Keratinocyte (primary cell): ENCODE results near the gene SMC1B. TPM values are rescaled to one million over a fixed set of nuclear protein-coding genes. Genes with fewer than 3 reads are reported as not detected.

Source experiments
- DNase-seq: peaks from one replicate; pipeline ENCODE4 v3.0.0-alpha.2; 2011; ENCODE audit warnings: low read depth, missing footprints, low spot score
- FAIRE-seq: peaks from 2 replicates; lab custom pipeline; 2011; peaks lifted over from hg19 to GRCh38; lab: Jason Lieb, UNC
- H2AFZ ChIP-seq: 2 replicates; pipeline ENCODE4 v1.6.0; 2012; ENCODE audit warnings: low read length, control low read depth, inconsistent platforms; ENCODE audit not compliant: control insufficient read depth
- H3K27ac ChIP-seq: 2 replicates; pipeline ENCODE4 v1.5.1; 2011; ENCODE audit warnings: low read length; ENCODE audit not compliant: control insufficient read depth, insufficient read depth
- H3K27me3 ChIP-seq: 3 replicates; pipeline ENCODE4 v1.6.0; 2011; ENCODE audit warnings: low read length; ENCODE audit not compliant: control insufficient read depth, insufficient read depth; ENCODE audit errors: extremely low read depth
- H3K36me3 ChIP-seq, 2 experiments: 2 replicates in 1 of 2; 3 replicates in 1 of 2; pipeline ENCODE4 v1.5.1; 2011; ENCODE audit warnings: low read length in 2 of 2, mild to moderate bottlenecking in 1 of 2; ENCODE audit not compliant: control insufficient read depth in 2 of 2, insufficient read depth in 2 of 2; ENCODE audit errors: extremely low read depth in 1 of 2
- H3K4me1 ChIP-seq: 3 replicates; pipeline ENCODE4 v1.5.1; 2011; ENCODE audit warnings: low read length; ENCODE audit not compliant: control insufficient read depth, insufficient read depth; ENCODE audit errors: extremely low read depth
- H3K4me2 ChIP-seq: 3 replicates; pipeline ENCODE4 v1.6.0; 2011; ENCODE audit warnings: low read depth, low read length; ENCODE audit not compliant: control insufficient read depth, insufficient read depth; ENCODE audit errors: extremely low read depth
- H3K4me3 ChIP-seq, 3 experiments: fragments of 200-600 bp in 1 of 3; sonication (generic) in 1 of 3; 2 replicates in 2 of 3; 3 replicates in 1 of 3; pipeline ENCODE4 v1.5.1; 2011 to 2016; ENCODE audit warnings: low read length in 3 of 3, mild to moderate bottlenecking in 3 of 3, control low read depth in 2 of 3, inconsistent platforms in 1 of 3, low read depth in 1 of 3, mixed read lengths in 1 of 3, mixed run types in 1 of 3, moderate library complexity in 1 of 3; ENCODE audit not compliant: control insufficient read depth in 2 of 3, insufficient read depth in 2 of 3; ENCODE audit errors: extremely low read depth in 1 of 3
- H3K79me2 ChIP-seq: 2 replicates; pipeline ENCODE4 v1.6.0; 2012; ENCODE audit warnings: low read length; ENCODE audit not compliant: control insufficient read depth, insufficient read depth
- H3K9ac ChIP-seq: 3 replicates; pipeline ENCODE4 v1.6.0; 2011; ENCODE audit warnings: low read length; ENCODE audit not compliant: control insufficient read depth, insufficient read depth; ENCODE audit errors: extremely low read depth
- H3K9me1 ChIP-seq: 3 replicates; pipeline ENCODE4 v1.6.0; 2011; ENCODE audit warnings: low read length; ENCODE audit not compliant: control insufficient read depth, insufficient read depth; ENCODE audit errors: extremely low read depth
- H3K9me3 ChIP-seq: 2 replicates; pipeline ENCODE4 v1.5.1; 2012; ENCODE audit warnings: low read depth, low read length; ENCODE audit not compliant: control insufficient read depth
- H4K20me1 ChIP-seq: 3 replicates; pipeline ENCODE4 v1.6.0; 2011; ENCODE audit warnings: low read length; ENCODE audit not compliant: control insufficient read depth, insufficient read depth; ENCODE audit errors: extremely low read depth
- EZH2 ChIP-seq: IDR thresholded peaks from one replicate; pipeline ENCODE4 v1.6.1; 2012; ENCODE audit warnings: inconsistent platforms, mild to moderate bottlenecking, low read length, moderate library complexity
- dilution Hi-C: fragments of 300-500 bp; cut with MboI; formaldehyde crosslinking; loops from one replicate; pipeline ENCODE4 v1.7.0; 2020; ENCODE audit warnings: low sequenced_read_pairs; ENCODE audit not compliant: extremely low pct_ligation_motif_present
- polyA plus RNA-seq, 5 experiments: library from polyadenylated mRNA; depleted of rRNA in 3 of 5; stranded (reverse) in 3 of 5; stranded (forward) in 1 of 5; unstranded in 1 of 5; fragments of >200 nt; gene quantifications; 1 replicate in 1 of 5; 2 replicates in 3 of 5; 3 replicates in 1 of 5; pipeline versions ENCODE4 v1.2.1 to v1.2.3, GENCODE V29; 2011 to 2012; ENCODE audit warnings: missing spikeins in 2 of 5, low read depth in 1 of 5, low replicate concordance in 1 of 5
- TF ChIP-seq, protein P1 (sequence below), 3 experiments: IDR thresholded peaks in 1 of 3; conservative IDR thresholded peaks in 1 of 3; optimal IDR thresholded peaks in 1 of 3; 2 replicates in 2 of 3; 3 replicates in 1 of 3; pipeline versions ENCODE3 to v1.5.1; 2011; ENCODE audit warnings: low read length in 3 of 3, mild to moderate bottlenecking in 3 of 3, moderate library complexity in 2 of 3, control low read depth in 1 of 3, inconsistent platforms in 1 of 3; ENCODE audit not compliant: insufficient read depth in 2 of 3; ENCODE audit errors: extremely low read depth in 1 of 3

Gene SMC1B
- polyA plus RNA-seq, 1 donor (not counting 4 experiments of a cell fraction or from before 2014, with no cell fraction given): not detected

GRCh38 chr22:45402466-45402985 is 10.9 kb downstream of the SMC1B start:
- TF ChIP-seq, protein P1, sequence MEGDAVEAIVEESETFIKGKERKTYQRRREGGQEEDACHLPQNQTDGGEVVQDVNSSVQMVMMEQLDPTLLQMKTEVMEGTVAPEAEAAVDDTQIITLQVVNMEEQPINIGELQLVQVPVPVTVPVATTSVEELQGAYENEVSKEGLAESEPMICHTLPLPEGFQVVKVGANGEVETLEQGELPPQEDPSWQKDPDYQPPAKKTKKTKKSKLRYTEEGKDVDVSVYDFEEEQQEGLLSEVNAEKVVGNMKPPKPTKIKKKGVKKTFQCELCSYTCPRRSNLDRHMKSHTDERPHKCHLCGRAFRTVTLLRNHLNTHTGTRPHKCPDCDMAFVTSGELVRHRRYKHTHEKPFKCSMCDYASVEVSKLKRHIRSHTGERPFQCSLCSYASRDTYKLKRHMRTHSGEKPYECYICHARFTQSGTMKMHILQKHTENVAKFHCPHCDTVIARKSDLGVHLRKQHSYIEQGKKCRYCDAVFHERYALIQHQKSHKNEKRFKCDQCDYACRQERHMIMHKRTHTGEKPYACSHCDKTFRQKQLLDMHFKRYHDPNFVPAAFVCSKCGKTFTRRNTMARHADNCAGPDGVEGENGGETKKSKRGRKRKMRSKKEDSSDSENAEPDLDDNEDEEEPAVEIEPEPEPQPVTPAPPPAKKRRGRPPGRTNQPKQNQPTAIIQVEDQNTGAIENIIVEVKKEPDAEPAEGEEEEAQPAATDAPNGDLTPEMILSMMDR (optimal IDR thresholded peaks at IDR 0.05 in 1 of 3, IDR thresholded peaks at IDR 0.05 in 1 of 3, conservative IDR thresholded peaks at IDR 0.05 in 1 of 3; ENCODE audit: extremely low read depth in 1 of 3, insufficient read depth in 2 of 3, low read length in 3 of 3): no peak
- TF ChIP-seq EZH2: no peak
- H3K4me3 ChIP-seq: no peak overlapping the region
- no peaks in the 10 kb centered on the region for H3K9me1 ChIP-seq
- H3K4me1 ChIP-seq: peaks cover 10% of the 10 kb centered on the region
- H3K27ac ChIP-seq: no peak overlapping the region
- no peaks in the 10 kb centered on the region for H4K20me1 ChIP-seq
- no peak overlapping the region for H2AFZ ChIP-seq
- no peaks in the 10 kb centered on the region for H3K36me3 ChIP-seq
- no peaks in the 10 kb centered on the region for H3K79me2 ChIP-seq
- DNase-seq (no peak), FAIRE-seq (no peak)
- no peaks in the 10 kb centered on the region for H3K9me3 ChIP-seq
- H3K4me2 ChIP-seq: no peak overlapping the region
- dilution Hi-C loops: no loop called here
- no peaks in the 10 kb centered on the region for H3K27me3 ChIP-seq
- no peak overlapping the region for H3K9ac ChIP-seq

DNA sequence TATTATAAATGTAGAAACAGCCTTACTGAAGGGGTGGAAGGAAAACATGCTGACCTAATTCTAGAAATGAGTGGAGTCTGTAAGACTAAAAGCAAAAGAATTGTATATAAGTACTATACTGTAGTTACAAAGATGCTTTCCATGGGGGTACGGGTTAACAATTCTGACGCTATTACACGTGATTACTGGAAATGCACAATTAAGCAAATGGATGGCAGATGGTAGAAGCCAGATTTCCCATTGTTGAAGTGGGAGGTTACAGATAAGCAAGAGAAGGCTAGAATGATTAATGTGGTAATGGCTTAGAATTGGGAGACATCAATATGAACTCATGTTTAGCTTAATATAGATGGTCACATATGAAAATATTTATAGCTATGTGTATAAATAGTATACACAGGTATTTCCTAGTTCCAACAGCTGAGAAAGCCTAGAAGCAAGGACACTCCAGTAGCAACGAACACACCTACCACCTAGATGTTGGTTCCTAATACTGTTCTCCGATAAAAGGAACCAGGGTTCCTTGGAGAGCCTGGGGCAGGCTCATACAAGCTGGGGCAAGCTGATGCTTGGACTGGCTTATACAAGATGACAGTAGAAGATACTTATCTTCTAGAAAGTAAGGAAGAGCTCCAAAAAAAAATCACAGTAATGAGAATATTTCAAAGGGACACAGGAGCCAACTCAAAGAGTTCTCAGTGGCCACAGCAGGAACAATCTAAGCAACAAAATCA is 13.5 kb downstream of the SMC1B start:
- dilution Hi-C loops: no loop called here
- Histone ChIP-seq H3K27me3 (no peaks in the 10 kb centered on the region), H2AFZ (no peak overlapping the region), H3K4me2 (peak overlapping the region; percentile 35), H3K36me3 (no peaks in the 10 kb centered on the region), H3K4me1 (peaks cover 10% of the 10 kb centered on the region), H3K79me2 (no peaks in the 10 kb centered on the region), H4K20me1 (no peaks in the 10 kb centered on the region), H3K9ac (no peak overlapping the region), H3K9me3 (no peaks in the 10 kb centered on the region), H3K4me3 (peak overlapping the region in 1 of 3 experiments; percentile 5), H3K9me1 (no peaks in the 10 kb centered on the region), H3K27ac (no peak overlapping the region)
- TF ChIP-seq, protein P1 (optimal IDR thresholded peaks at IDR 0.05 in 1 of 3, IDR thresholded peaks at IDR 0.05 in 1 of 3, conservative IDR thresholded peaks at IDR 0.05 in 1 of 3; ENCODE audit: extremely low read depth in 1 of 3, insufficient read depth in 2 of 3, low read length in 3 of 3): no peak
- no peak for TF ChIP-seq EZH2
- FAIRE-seq (peak; percentile 89), DNase-seq (peak; percentile 26)
